Activated CD4-positive, alpha-beta T cell treated with anti-CD3 and anti-CD28 coated beads for 36 hours (primary cell): ENCODE data around the gene TAL1. TPM values are rescaled to one million over a fixed set of nuclear protein-coding genes. Genes with fewer than 3 reads are reported as not detected.

Source experiments
- ATAC-seq: fragments of 200-7000 bp; cut with Tn5 transposase; one replicate; pipeline ENCODE4 v1.10.0; 2021; ENCODE audit warnings: mild to moderate bottlenecking, moderate library complexity
- CTCF ChIA-PET: fragments of 350-600 bp; sonication (Branson Sonifier 250); formaldehyde crosslinking; loops from one replicate; lab custom pipeline; 2021; ENCODE audit warnings: antibody characterized with exemption; lab: Charles Lee
- POLR2A ChIA-PET: fragments of 350-600 bp; sonication (Branson Sonifier 250); formaldehyde crosslinking; loops from one replicate; lab custom pipeline; 2021; ENCODE audit warnings: antibody characterized with exemption, inconsistent platforms; lab: Charles Lee
- DNase-seq: peaks from one replicate; pipeline ENCODE4 v3.0.0-alpha.2; 2020
- H3K27ac Mint-ChIP-seq: one replicate; pipeline ENCODE4 v1.8.0; 2021; ENCODE audit warnings: mixed read lengths
- H3K27me3 Mint-ChIP-seq: one replicate; pipeline ENCODE4 v1.8.0; 2021; ENCODE audit warnings: mixed read lengths
- H3K36me3 Mint-ChIP-seq: one replicate; pipeline ENCODE4 v1.8.0; 2021; ENCODE audit warnings: low read depth, mixed read lengths
- H3K4me1 Mint-ChIP-seq: one replicate; pipeline ENCODE4 v1.8.0; 2021; ENCODE audit warnings: mixed read lengths
- H3K4me3 Mint-ChIP-seq: one replicate; pipeline ENCODE4 v1.8.0; 2021; ENCODE audit warnings: mild to moderate bottlenecking, moderate library complexity, mixed read lengths
- H3K9me3 Mint-ChIP-seq: one replicate; pipeline ENCODE4 v1.8.0; 2021; ENCODE audit warnings: low read depth, mixed read lengths
- intact Hi-C, 2 experiments: fragments of 100-400 bp; cut with DNase I in 1 of 2; cut with micrococcal nuclease in 1 of 2; formaldehyde crosslinking; loops; one replicate each; pipeline versions ENCODE4 v1.14.2 to v1.15.1; 2022 to 2024; cut with DNase I, micrococcal nuclease
- total RNA-seq, 2 experiments: library from RNA; stranded (reverse); gene quantifications; one replicate each; pipeline ENCODE4 v1.2.3, GENCODE V29; 2021

TAL1 gene
- total RNA-seq, 2 experiments from 2014 or later, result 0.19 TPM; not detected in 1

DNA sequence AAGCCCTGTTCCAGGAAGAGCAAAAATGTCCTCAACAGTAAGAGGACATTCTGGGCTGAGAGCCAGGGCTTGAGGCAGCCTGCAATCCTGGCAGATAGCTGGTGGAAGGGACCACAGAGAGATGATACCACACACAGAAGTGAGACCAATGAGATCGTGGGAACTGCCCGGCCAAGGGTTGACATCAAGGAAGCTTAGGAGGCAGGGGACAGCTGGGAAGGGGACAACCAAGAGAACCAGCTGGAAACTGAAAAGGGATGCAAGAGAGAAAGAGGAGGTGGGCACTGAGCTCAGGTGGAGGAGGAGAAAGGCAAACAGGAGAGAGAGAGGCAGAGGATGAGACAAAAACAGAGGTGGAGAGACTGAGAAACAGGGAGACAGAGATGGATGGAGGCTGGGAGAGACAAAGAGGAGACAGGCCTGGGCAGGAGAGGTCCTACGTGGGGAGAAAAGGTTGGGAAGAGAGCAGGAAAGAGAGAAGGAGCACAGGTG is 51.4 kb downstream of the TAL1 start:
- H3K9me3 Mint-ChIP-seq, result no peaks in the 10 kb centered on the region
- no peak overlapping the region for H3K27ac Mint-ChIP-seq
- DNase-seq, result no peak
- POLR2A ChIA-PET, result interaction anchor here (0.6 kb wide), 1 partner anchor 85 kb away, joined by 4 read pairs; no protein-coding TSS in a partner anchor
- intact Hi-C loops, result loop anchor here in 1 of 2 experiments (10.0 kb wide), 1 partner anchor 544 kb away; no protein-coding TSS in a partner anchor
- CTCF ChIA-PET, result interaction anchor here (6.7 to 7.6 kb wide), 2 partner anchors 12 to 82 kb away, joined by 47 to 121 read pairs; partner anchors contain the start of gene PDZK1IP1
- ATAC-seq, result no peak
- H3K36me3 Mint-ChIP-seq, result no peaks in the 10 kb centered on the region
- H3K4me3 Mint-ChIP-seq, result no peak overlapping the region
- H3K27me3 Mint-ChIP-seq, result peaks cover 20% of the 10 kb centered on the region
- peaks cover 8% of the 10 kb centered on the region for H3K4me1 Mint-ChIP-seq

- POLR2A ChIA-PET, result no interaction called here
- H3K27ac Mint-ChIP-seq, result no peak overlapping the region
- H3K36me3 Mint-ChIP-seq, result no peaks in the 10 kb centered on the region
- DNase-seq (no peak), ATAC-seq (no peak)
- H3K4me3 Mint-ChIP-seq, result no peak overlapping the region
- no peaks in the 10 kb centered on the region for H3K9me3 Mint-ChIP-seq
- intact Hi-C loops, result loop anchor here (1.0 to 10.0 kb wide), 7 partner anchors 82 to 546 kb away; partner anchors contain the start of gene FOXD2 (in 1 of the 2)
- H3K4me1 Mint-ChIP-seq, result peaks cover 8% of the 10 kb centered on the region
- H3K27me3 Mint-ChIP-seq, result peaks cover 20% of the 10 kb centered on the region
- CTCF ChIA-PET, result interaction anchor here (0.9 to 7.6 kb wide), 6 partner anchors 12 to 546 kb away, joined by 3 to 121 read pairs (median 8); partner anchors contain the start of genes FOXD2 and PDZK1IP1
Measured at GRCh38 chr1:47179988-47180563, 51.9 kb downstream of the TAL1 start.

DNA sequence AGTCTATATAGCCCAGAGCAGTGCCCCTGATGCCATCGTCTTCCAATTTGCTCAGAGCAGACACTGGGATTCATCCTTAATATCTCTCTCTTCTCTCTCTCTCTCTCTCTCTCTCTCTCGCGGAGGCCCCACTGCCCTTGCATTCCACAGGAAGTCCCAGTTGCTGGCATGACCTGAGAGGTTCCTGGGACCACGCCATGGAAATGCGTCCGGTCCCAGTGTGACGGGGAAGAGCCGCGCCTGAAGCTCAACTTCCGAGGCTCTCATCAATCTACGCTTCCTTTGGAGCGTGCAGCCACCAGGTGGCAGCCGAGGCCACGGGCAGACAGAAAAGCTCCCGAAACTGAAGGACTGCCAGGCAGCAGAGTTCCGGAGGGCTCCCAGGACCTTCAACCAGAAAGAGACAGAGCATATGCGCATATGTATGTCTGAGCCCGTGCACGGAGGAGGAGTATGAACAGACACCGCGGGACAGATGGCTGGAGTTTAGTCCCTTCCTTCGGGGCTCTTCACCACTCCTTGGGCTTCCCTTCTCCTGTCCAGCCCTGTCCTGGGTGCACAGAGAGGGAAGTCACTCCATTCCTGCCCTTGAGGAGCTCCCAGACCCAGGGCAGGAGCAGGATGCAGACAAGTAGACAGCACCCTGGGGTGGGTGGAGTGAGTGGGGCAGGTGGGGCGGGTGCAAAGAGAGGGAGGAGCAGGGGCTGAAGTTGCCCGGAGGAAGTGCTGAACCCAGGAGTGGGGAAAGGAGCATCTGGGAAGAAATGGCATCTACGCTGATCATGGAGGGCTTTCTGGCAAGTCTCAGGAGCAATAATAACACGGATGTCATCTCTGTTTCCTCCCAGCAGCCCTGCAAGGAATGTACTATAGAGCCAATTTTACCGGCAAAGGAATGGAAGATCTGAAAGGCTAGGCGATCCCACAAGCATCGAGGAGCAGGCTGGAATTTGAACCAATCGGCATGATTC is 52.7 kb downstream of the TAL1 start:
- ATAC-seq (peak; percentile 90), DNase-seq (peak; percentile 91)
- Mint-ChIP-seq H3K27me3 (peaks cover 22% of the 10 kb centered on the region), H3K9me3 (no peaks in the 10 kb centered on the region), H3K27ac (no peak overlapping the region), H3K4me3 (peak overlapping the region; percentile 57), H3K4me1 (peaks cover 8% of the 10 kb centered on the region), H3K36me3 (no peaks in the 10 kb centered on the region)
- POLR2A ChIA-PET, result interaction anchor here (0.6 to 1.1 kb wide), 4 partner anchors 91 to 618 kb away, joined by 3 to 15 read pairs (median 5); no protein-coding TSS in a partner anchor
- intact Hi-C loops, result loop anchor here (1.0 to 5.0 kb wide), 6 partner anchors 83 to 547 kb away; partner anchors contain the start of gene FOXD2 (in 1 of the 2)
- CTCF ChIA-PET, result interaction anchor here (0.6 to 7.6 kb wide), 25 partner anchors 9 to 1671 kb away, joined by 3 to 121 read pairs (median 3); partner anchors contain the start of genes CMPK1, FOXD2 and PDZK1IP1

GRCh38 chr1:47178654-47179016 is 53.4 kb downstream of the TAL1 start:
- peaks cover 22% of the 10 kb centered on the region for H3K27me3 Mint-ChIP-seq
- no peaks in the 10 kb centered on the region for H3K9me3 Mint-ChIP-seq
- ChIA-PET POLR2A (interaction anchor here (0.6 to 1.1 kb wide), 3 partner anchors 92 to 617 kb away, joined by 4 to 15 read pairs (median 6); no protein-coding TSS in a partner anchor), CTCF (interaction anchor here (0.6 to 7.6 kb wide), 23 partner anchors 8 to 550 kb away, joined by 3 to 121 read pairs (median 3); partner anchors contain the start of genes CMPK1 and PDZK1IP1)
- DNase-seq (no peak), ATAC-seq (no peak)
- H3K27ac Mint-ChIP-seq, result no peak overlapping the region
- peak overlapping the region; percentile 57 for H3K4me3 Mint-ChIP-seq
- peaks cover 8% of the 10 kb centered on the region for H3K4me1 Mint-ChIP-seq
- no peaks in the 10 kb centered on the region for H3K36me3 Mint-ChIP-seq
- intact Hi-C loops, result loop anchor here (1.0 to 5.0 kb wide), 6 partner anchors 84 to 548 kb away; partner anchors contain the start of gene FOXD2 (in 1 of the 2)

- Mint-ChIP-seq H3K27me3 (peaks cover 27% of the 10 kb centered on the region), H3K27ac (no peak overlapping the region), H3K36me3 (no peaks in the 10 kb centered on the region), H3K9me3 (no peaks in the 10 kb centered on the region), H3K4me3 (no peak overlapping the region), H3K4me1 (peaks cover 8% of the 10 kb centered on the region)
- POLR2A ChIA-PET, result no interaction called here
- CTCF ChIA-PET, result interaction anchor here (0.6 to 7.6 kb wide), 8 partner anchors 14 to 483 kb away, joined by 3 to 121 read pairs (median 4); partner anchors contain the start of gene PDZK1IP1
- no peak for ATAC-seq
- DNase-seq, result no peak
- intact Hi-C loops, result loop anchor here (2.0 to 5.0 kb wide), 3 partner anchors 84 to 259 kb away; partner anchors contain the start of gene FOXD2 (in 1 of the 2)
Measured at GRCh38 chr1:47178020-47178419, 54.0 kb downstream of the TAL1 start.

DNA sequence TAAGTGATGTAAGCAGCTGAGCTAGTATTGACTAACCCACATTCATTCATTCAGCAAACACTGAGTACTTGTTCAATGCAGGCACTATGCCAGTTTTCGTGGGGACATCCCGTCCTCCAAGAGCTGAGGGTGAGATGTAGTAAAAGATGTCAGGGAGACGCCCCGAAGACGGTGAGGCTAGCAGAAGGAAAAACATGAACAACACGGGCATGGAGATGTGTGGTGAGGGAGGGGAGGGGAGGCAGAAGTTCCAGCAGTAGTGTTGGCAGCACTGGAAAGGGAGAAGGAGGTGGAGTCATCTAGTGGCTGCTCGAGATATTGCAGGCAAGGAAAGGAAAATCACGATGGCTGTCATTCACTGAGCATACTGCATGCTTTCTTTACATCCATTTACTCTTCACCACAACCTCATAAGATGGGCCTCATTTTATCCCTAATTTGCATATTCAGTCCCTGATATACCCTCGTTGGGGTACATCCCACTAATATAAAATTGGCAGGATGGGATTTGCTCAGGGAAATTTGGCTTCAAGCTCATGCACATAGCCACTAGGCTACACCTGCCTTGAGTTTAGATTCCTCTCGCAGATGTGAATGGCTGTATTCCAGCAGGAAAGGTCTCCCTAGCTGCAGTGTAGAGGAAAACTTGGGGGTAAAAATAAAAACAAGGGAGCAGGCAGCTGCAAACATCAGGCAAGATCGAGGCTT is 56.6 kb downstream of the TAL1 start:
- ATAC-seq (peak; percentile 55), DNase-seq (peak; percentile 70)
- no peaks in the 10 kb centered on the region for H3K36me3 Mint-ChIP-seq
- no peaks in the 10 kb centered on the region for H3K9me3 Mint-ChIP-seq
- peaks cover 27% of the 10 kb centered on the region for H3K27me3 Mint-ChIP-seq
- intact Hi-C loops, result loop anchor here (5.0 kb wide), 2 partner anchors 87 to 262 kb away; partner anchors contain the start of gene FOXD2 (in 1 of the 2)
- H3K4me1 Mint-ChIP-seq, result peaks cover 8% of the 10 kb centered on the region
- no peak overlapping the region for H3K27ac Mint-ChIP-seq
- no peak overlapping the region for H3K4me3 Mint-ChIP-seq
- ChIA-PET CTCF (interaction anchor here (0.7 to 7.6 kb wide), 15 partner anchors 9 to 1201 kb away, joined by 3 to 121 read pairs (median 4); partner anchors contain the start of genes PDZK1IP1 and STIL), POLR2A (no interaction called here)

DNA sequence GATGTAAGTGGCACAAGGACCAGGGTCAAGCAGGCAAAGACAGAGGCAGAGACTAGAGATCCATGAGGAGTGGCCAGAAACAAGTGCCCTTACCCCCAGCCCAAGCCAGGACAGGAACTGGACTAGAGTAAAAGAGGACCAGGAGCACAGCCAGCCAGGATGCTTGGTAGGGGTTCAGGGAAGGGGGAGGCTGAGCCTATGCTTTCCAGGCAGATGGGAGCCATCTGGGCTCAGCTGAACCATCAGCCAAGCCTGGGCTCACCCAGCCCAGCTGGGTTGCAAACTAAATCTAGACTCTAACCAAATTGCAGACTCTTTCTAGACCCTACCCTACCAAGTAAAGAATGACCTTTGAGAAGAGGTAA is 57.4 kb downstream of the TAL1 start:
- peaks cover 26% of the 10 kb centered on the region for H3K27me3 Mint-ChIP-seq
- H3K4me3 Mint-ChIP-seq, result no peak overlapping the region
- H3K36me3 Mint-ChIP-seq, result no peaks in the 10 kb centered on the region
- intact Hi-C loops, result loop anchor here (5.0 kb wide), 2 partner anchors 88 to 263 kb away; partner anchors contain the start of gene FOXD2 (in 1 of the 2)
- peaks cover 7% of the 10 kb centered on the region for H3K4me1 Mint-ChIP-seq
- CTCF ChIA-PET, result interaction anchor here (0.7 to 7.6 kb wide), 9 partner anchors 11 to 1202 kb away, joined by 3 to 121 read pairs (median 4); partner anchors contain the start of gene PDZK1IP1
- H3K27ac Mint-ChIP-seq, result no peak overlapping the region
- POLR2A ChIA-PET, result no interaction called here
- H3K9me3 Mint-ChIP-seq, result no peaks in the 10 kb centered on the region
- DNase-seq (no peak), ATAC-seq (no peak)

DNA sequence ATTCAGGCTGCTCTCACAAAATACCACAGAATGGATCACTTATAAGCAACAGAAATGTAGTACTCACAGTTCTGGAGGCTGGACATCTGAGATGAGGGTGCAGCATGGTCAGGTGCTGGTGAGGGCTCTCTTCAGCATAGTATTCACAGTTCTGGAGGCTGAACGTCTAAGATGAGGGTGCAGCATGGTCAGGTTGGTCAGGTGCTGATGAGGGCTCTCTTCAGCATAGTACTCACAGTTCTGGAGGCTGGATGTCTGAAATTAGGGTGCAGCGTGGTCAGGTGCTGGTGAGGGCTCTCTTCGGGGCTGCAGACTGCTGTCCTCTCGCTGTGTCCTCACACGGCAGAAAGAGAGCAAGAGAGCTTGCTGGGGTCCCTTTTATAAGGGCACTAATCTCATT is 59.2 kb downstream of the TAL1 start:
- H3K27ac Mint-ChIP-seq, result no peak overlapping the region
- intact Hi-C loops, result no loop called here
- ATAC-seq, result no peak
- CTCF ChIA-PET, result no interaction called here
- POLR2A ChIA-PET, result no interaction called here
- no peaks in the 10 kb centered on the region for H3K36me3 Mint-ChIP-seq
- H3K4me3 Mint-ChIP-seq, result no peak overlapping the region
- no peaks in the 10 kb centered on the region for H3K4me1 Mint-ChIP-seq
- no peaks in the 10 kb centered on the region for H3K9me3 Mint-ChIP-seq
- H3K27me3 Mint-ChIP-seq, result peaks cover 27% of the 10 kb centered on the region
- DNase-seq, result no peak
